Ammon's horn (tissue), 1 donor: ENCODE measurements around the gene LAMA5.

Experiments used
- DNase-seq: peaks from one replicate; pipeline ENCODE4 v3.0.0-alpha.2; 2016; ENCODE audit warnings: low spot score

Gene LAMA5

GRCh38 chr20:62313460-62314338 is 53.4 kb downstream of the LAMA5 start:
- DNase-seq: no peak

- DNase-seq: no peak
Measured at GRCh38 chr20:62313021-62313420, 54.1 kb downstream of the LAMA5 start.

- DNase-seq: no peak
Measured at GRCh38 chr20:62312662-62312977, 54.5 kb downstream of the LAMA5 start.

DNA sequence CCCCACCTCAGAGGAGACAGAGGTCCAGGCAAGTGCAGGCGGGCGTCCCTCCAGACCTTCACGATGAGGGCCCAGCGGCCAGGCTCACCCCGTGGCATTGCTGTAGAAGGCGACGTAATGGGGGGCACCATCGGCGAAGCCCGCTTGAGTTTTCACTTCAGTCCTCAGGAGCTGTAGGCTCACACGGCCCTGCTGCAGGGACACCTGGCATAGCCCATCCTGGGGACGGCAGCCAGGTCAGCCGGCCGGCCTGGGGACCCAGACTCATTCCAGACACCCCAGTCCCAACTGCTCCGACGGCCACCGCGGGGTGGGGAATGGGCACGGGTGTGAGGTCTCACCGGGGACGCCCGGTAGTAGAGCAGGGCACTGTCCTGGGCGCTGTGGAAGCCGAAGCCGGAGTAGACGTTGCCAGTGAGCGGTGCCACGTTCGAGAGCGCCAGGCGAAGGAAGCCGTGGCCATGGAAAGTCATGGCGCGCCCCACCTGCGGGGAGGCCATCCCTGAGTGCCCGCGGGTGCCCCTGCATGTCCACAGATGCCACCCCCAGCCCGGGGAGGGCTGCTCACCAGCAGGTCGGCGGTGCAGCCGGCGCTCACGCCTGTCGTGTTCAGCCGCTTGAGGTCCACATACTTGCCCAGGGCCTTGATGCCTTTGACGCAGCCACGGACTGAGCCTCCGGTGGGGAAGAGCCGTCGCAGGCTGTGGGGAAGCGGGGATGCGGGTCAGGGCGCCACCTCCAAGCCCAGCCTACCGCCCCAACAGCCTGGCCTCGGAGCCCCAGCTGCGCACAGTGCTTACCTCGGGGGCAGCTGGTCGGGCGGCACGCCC is 55.1 kb downstream of the LAMA5 start:
- no peak for DNase-seq

- DNase-seq: no peak
Measured at GRCh38 chr20:62311150-62311549, 56.0 kb downstream of the LAMA5 start.

GRCh38 chr20:62310757-62311121 is 56.4 kb downstream of the LAMA5 start:
- no peak for DNase-seq

- DNase-seq: no peak
Measured at GRCh38 chr20:62309947-62310756, 57.0 kb downstream of the LAMA5 start.

DNA sequence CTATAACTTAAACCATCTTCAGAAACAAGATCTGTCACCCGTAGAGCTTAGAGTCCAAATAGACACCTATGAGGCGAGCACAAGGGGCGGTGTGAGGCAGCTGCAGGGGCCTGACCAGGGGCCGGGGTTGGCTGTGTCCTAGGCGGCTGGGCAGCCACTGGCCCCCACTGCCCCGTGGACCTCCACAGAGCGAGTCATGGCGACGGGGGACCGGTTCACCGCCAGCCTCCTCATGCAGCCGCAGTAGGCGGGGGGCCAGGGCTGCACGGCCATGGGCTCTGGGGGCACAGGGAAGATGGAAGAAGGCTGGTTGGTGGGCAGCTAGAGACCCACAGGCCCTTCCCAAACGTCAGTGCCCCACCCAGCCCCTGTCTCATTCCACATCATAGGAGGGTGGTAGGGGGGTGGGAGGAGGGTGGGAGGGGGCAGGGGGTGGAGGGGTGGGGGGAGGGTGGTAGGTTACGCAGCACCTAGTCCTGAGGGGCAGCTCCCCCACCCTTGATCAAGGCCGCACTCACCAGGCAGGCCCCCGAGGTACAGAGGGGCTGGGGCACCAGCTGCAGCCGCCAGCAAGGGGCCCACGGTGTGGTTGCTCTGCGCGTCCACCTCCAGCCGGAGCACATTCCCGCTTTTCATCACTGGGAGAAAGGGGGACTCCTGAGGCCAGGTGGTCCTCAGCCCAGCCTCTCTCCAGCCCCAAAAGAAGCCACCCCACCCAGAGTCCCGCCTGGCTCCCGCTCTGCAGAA is 57.7 kb downstream of the LAMA5 start:
- no peak for DNase-seq

DNA sequence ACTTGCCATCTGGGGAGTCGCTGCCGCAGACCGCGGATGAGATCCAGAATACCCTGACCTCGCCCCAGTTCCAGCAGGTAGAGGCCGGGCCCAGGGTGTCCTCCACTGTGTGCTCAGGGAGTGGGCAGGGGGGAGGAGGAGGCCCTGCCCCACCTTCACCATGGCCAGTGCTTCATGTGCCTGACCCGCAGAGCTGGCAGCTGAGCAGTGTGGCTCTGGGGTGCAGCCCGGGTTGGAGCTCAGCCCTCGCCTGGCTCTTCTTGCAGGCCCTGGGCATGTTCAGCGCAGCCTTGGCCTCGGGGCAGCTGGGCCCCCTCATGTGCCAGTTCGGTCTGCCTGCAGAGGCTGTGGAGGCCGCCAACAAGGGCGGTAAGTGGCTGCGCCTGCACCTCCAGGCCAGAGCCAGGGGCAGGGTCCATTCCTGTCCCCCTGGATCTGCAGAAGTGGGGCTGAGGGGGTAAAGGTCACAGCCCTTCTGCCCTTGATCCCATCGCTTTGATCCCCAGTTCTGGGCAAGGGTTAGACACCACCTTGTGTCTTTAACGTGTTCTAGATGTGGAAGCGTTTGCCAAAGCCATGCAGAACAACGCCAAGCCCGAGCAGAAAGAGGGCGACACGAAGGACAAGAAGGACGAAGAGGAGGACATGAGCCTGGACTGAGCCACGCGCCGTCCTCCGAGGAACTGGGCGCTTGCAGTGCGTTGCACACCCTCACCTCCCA is 58.9 kb downstream of the LAMA5 start:
- peak; percentile 51 for DNase-seq

- DNase-seq: no peak
Measured at GRCh38 chr20:62307226-62308101, 59.6 kb downstream of the LAMA5 start.

- DNase-seq: no peak
Measured at GRCh38 chr20:62306414-62307187, 60.5 kb downstream of the LAMA5 start.

GRCh38 chr20:62305765-62306413 is 61.2 kb downstream of the LAMA5 start:
- DNase-seq: no peak

DNA sequence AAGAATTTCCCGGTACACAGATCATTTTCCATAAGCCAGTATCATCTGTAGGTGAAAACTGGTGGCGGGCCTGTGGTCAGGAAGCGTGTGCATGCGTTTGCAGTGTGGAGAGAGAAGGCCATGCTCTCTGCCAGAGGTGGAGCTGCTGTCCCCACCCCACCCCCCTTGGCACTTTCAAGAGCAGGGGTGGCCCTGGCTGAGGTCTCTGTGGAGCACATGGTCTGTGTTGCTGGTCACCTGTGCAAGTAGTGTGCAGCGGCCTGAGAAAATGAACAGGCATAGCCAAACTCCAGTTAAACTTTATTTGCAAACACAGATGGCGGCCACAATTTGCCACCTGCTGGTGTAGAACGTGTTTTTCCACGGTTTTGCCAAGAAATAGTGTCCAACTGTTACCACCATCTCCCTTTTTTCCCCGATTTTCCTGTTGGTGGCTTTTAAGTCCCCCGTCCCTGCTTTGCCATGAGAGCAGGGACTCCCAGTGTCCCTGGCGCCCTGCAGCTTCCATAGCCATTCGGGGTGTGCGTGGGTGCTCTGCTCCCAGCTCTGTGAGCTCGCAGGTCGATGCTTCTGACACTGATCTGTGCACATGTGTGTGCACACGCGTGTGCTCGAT is 61.9 kb downstream of the LAMA5 start:
- no peak for DNase-seq

DNA sequence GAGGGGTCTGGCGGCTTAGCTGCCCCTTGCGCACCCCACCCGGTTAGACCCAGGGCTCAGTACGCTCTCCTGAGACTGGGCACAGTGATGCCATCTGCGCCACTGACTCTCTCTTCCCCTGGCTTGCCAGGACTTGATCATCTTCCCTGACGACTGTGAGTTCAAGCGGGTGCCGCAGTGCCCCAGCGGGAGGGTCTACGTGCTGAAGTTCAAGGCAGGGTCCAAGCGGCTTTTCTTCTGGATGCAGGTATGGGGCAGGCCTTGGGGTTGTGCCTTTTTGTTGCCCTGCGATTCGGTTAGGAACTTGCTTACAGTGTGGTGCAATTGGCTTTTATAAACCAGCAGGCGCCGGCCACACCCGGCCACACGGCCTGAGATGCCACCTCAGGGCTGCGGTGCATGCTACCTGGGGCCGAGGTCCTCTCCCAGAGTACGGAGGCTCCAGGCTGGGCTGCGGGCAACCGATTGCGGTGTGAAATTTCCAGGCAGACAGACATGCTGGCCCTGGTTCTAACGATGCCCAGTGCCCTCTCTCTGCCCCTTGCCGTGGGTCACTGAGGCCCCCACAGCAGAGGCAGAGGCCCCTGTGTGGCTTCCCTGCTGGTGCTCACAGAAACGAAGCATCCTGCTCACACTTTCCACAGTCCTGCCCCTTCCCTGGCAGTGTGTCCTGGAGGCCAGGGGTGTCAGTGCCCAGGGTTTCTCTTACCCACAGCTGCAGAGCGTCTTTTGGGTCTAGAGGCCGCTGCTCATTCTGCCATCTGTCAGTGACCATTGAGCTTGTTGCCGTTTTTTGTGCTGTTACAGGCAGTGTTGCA is 62.6 kb downstream of the LAMA5 start:
- no peak for DNase-seq

GRCh38 chr20:62303340-62304226 is 63.5 kb downstream of the LAMA5 start:
- no peak for DNase-seq

- DNase-seq: no peak
Measured at GRCh38 chr20:62303062-62303339, 64.1 kb downstream of the LAMA5 start.
